PC-9 (cell line): ENCODE results near the gene MVB12B.

ENCODE experiments used
- CTCF ChIP-seq: fragments of 200-600 bp; sonication (generic); conservative IDR thresholded peaks from 2 replicates; pipeline ENCODE4 v1.6.1; 2017; ENCODE audit warnings: mixed run types, antibody characterized with exemption, mild to moderate bottlenecking, moderate library complexity
- EZH2 ChIP-seq: fragments of 200-600 bp; sonication (generic); IDR thresholded peaks from 2 replicates; pipeline ENCODE4 v1.8.0; 2017; ENCODE audit warnings: antibody characterized with exemption, low read depth

DNA sequence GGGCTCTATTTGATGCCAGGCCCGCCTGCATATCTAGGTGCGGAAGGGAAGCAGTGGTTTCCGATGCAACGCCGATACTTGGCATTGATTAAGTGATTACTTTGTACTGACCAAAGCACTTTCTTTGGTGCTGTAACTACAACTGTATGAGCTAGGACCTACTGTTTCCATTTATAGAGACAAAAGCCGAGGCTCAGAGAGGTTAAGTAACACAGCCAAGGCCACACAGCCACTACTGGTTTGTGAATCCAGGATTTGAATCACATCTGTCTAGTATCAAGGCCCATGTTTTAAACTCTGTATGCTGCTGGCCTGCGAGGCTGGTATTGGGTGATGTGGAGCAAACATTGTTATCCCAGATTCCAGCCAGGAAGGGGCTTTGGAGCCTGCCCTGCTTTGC is 41.4 kb downstream of the MVB12B start:
- no peak for TF ChIP-seq CTCF
- no peak for TF ChIP-seq EZH2
